Smooth muscle cell (in vitro differentiated cells): ENCODE measurements around the gene NTN4. TPM values are rescaled to one million over a fixed set of nuclear protein-coding genes. Genes with fewer than 3 reads are reported as not detected.
A peak's percentile ranks its signal among the peaks of the same experiment; 100 is the strongest.

Source experiments
- DNase-seq: peaks from one replicate; lab custom pipeline; 2025; ENCODE audit not compliant: unreplicated experiment; lab: John Stamatoyannopoulos, UW
- H2AFZ ChIP-seq: fragments of 200-600 bp; sonication (generic); 2 replicates; pipeline ENCODE4 v1.6.0; 2016; ENCODE audit warnings: antibody characterized with exemption, low read depth, mild to moderate bottlenecking
- H3F3A ChIP-seq: fragments of 200-600 bp; sonication (generic); 2 replicates; pipeline ENCODE4 v1.6.0; 2017; ENCODE audit warnings: antibody characterized with exemption, low read depth
- H3K27ac ChIP-seq: fragments of 200-600 bp; sonication (generic); 2 replicates; pipeline ENCODE4 v1.5.1; 2016; ENCODE audit warnings: low read depth, mild to moderate bottlenecking
- H3K27me3 ChIP-seq: fragments of 200-600 bp; sonication (generic); 2 replicates; pipeline ENCODE4 v1.6.1; 2016; ENCODE audit warnings: low read depth, mild to moderate bottlenecking
- H3K36me3 ChIP-seq: fragments of 200-600 bp; sonication (generic); 2 replicates; pipeline ENCODE4 v1.5.1; 2016; ENCODE audit warnings: low read depth
- H3K4me1 ChIP-seq: fragments of 200-600 bp; sonication (generic); 2 replicates; pipeline ENCODE4 v1.5.1; 2016; ENCODE audit warnings: low read depth
- H3K4me2 ChIP-seq: fragments of 200-600 bp; sonication (generic); 2 replicates; pipeline ENCODE4 v1.6.0; 2016; ENCODE audit warnings: mild to moderate bottlenecking
- H3K4me3 ChIP-seq: fragments of 200-600 bp; sonication (generic); 2 replicates; pipeline ENCODE4 v1.5.1; 2016; ENCODE audit warnings: mild to moderate bottlenecking
- H3K79me2 ChIP-seq: fragments of 200-600 bp; sonication (generic); 2 replicates; pipeline ENCODE4 v1.6.0; 2016; ENCODE audit warnings: low read depth, mild to moderate bottlenecking
- H3K9ac ChIP-seq: fragments of 200-600 bp; sonication (generic); 2 replicates; pipeline ENCODE4 v1.6.0; 2016; ENCODE audit warnings: low read depth
- H3K9me3 ChIP-seq: fragments of 200-600 bp; sonication (generic); replicated peaks from 2 replicates; pipeline ENCODE4 v1.5.1; 2016; ENCODE audit warnings: low read depth
- H4K20me1 ChIP-seq: fragments of 200-600 bp; sonication (generic); 2 replicates; pipeline ENCODE4 v1.6.0; 2016; ENCODE audit warnings: low read depth
- WGBS: methylation state at CpG from one replicate; pipeline ENCODE4 v1.1.7; 2016; ENCODE audit warnings: low lambda C conversion rate; 5-methylcytosine and 5-hydroxymethylcytosine counted together
- polyA plus RNA-seq: library from polyadenylated mRNA; unstranded; fragments of >200 nt; fragmentation: Nextera tagmentation; extraction: Ambion mirVana; gene quantifications from 2 replicates; pipeline ENCODE4 v1.2.1, GENCODE V29; 2016
- total RNA-seq: library from RNA; depleted of rRNA; stranded (reverse); fragments of >200 nt; gene quantifications from 2 replicates; pipeline ENCODE4 v1.2.3, GENCODE V29; 2014
- TF ChIP-seq, protein P1 (sequence below): fragments of 200-600 bp; sonication (generic); IDR thresholded peaks from 2 replicates; pipeline ENCODE4 v1.5.1; 2017; ENCODE audit warnings: borderline replicate concordance, mild to moderate bottlenecking, antibody characterized with exemption; ENCODE audit not compliant: insufficient read depth, poor library complexity, severe bottlenecking

NTN4 gene
- total and polyA plus RNA-seq, 2 experiments from 2014 or later: 0.94 TPM; not detected in 1

GRCh38 chr12:95646781-95647190, 143.8 kb downstream of the NTN4 start:
- 45% methylated on average over 5 of the region's 5 CpGs for WGBS
- H2AFZ ChIP-seq: no peak overlapping the region
- no peaks in the 10 kb centered on the region for H3K79me2 ChIP-seq
- no peaks in the 10 kb centered on the region for H3F3A ChIP-seq
- no peak overlapping the region for H3K9ac ChIP-seq
- H3K27me3 ChIP-seq: peaks cover 4% of the 10 kb centered on the region
- no peaks in the 10 kb centered on the region for H4K20me1 ChIP-seq
- no peaks in the 10 kb centered on the region for H3K4me1 ChIP-seq
- no peaks in the 10 kb centered on the region for H3K9me3 ChIP-seq
- no peak overlapping the region for H3K4me3 ChIP-seq
- H3K27ac ChIP-seq: no peak overlapping the region
- no peaks in the 10 kb centered on the region for H3K36me3 ChIP-seq
- peak overlapping the region; percentile 15 for H3K4me2 ChIP-seq
- TF ChIP-seq, protein P1, sequence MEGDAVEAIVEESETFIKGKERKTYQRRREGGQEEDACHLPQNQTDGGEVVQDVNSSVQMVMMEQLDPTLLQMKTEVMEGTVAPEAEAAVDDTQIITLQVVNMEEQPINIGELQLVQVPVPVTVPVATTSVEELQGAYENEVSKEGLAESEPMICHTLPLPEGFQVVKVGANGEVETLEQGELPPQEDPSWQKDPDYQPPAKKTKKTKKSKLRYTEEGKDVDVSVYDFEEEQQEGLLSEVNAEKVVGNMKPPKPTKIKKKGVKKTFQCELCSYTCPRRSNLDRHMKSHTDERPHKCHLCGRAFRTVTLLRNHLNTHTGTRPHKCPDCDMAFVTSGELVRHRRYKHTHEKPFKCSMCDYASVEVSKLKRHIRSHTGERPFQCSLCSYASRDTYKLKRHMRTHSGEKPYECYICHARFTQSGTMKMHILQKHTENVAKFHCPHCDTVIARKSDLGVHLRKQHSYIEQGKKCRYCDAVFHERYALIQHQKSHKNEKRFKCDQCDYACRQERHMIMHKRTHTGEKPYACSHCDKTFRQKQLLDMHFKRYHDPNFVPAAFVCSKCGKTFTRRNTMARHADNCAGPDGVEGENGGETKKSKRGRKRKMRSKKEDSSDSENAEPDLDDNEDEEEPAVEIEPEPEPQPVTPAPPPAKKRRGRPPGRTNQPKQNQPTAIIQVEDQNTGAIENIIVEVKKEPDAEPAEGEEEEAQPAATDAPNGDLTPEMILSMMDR: no peak
- DNase-seq: no peak

DNA sequence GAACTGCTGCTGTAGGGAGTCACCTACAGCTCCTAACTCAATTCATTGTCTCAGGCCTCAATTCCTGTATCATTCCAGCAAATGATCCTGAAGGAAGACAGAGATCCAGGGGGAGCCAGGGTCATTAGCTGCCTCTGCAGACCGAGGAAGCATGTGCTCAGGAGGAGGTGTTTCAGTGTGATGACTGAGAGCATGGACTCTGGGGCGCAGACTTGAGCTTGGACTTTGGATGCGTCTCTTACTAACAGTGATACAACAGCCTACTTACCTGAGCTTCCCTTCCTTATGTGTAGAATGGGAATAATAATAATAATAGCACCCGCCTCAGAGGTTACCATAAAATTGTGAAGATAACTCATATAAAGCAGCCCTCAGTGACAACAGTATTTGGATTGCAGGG, 147.3 kb downstream of the NTN4 start:
- Histone ChIP-seq H3K27ac (no peak overlapping the region), H3K79me2 (no peaks in the 10 kb centered on the region)
- WGBS: 96% methylated on average over 4 of the region's 4 CpGs

GRCh38 chr12:95642583-95642982, 148.0 kb downstream of the NTN4 start:
- H4K20me1 ChIP-seq: no peaks in the 10 kb centered on the region
- TF ChIP-seq, protein P1: no peak
- H3K79me2 ChIP-seq: no peaks in the 10 kb centered on the region
- H3F3A ChIP-seq: no peaks in the 10 kb centered on the region
- WGBS: 83% methylated on average over 6 of the region's 6 CpGs
- H3K27ac ChIP-seq: no peak overlapping the region
- H3K27me3 ChIP-seq: peaks cover 4% of the 10 kb centered on the region
- no peak for DNase-seq
- no peak overlapping the region for H3K4me2 ChIP-seq
- no peaks in the 10 kb centered on the region for H3K4me1 ChIP-seq
- H3K36me3 ChIP-seq: no peaks in the 10 kb centered on the region
- H2AFZ ChIP-seq: no peak overlapping the region
- H3K9me3 ChIP-seq: no peaks in the 10 kb centered on the region
- no peak overlapping the region for H3K4me3 ChIP-seq
- no peak overlapping the region for H3K9ac ChIP-seq

More for the DNA sequence above, 147.3 kb downstream of the NTN4 start:
- no peaks in the 10 kb centered on the region for H3K36me3 ChIP-seq
- no peak overlapping the region for H3K4me2 ChIP-seq
- no peak overlapping the region for H3K4me3 ChIP-seq
- H3F3A ChIP-seq: no peaks in the 10 kb centered on the region
- H3K4me1 ChIP-seq: no peaks in the 10 kb centered on the region
- H4K20me1 ChIP-seq: no peaks in the 10 kb centered on the region
- TF ChIP-seq, protein P1: no peak
- no peaks in the 10 kb centered on the region for H3K9me3 ChIP-seq
- H2AFZ ChIP-seq: no peak overlapping the region
- H3K9ac ChIP-seq: no peak overlapping the region
- DNase-seq: no peak
- H3K27me3 ChIP-seq: peaks cover 4% of the 10 kb centered on the region

DNA sequence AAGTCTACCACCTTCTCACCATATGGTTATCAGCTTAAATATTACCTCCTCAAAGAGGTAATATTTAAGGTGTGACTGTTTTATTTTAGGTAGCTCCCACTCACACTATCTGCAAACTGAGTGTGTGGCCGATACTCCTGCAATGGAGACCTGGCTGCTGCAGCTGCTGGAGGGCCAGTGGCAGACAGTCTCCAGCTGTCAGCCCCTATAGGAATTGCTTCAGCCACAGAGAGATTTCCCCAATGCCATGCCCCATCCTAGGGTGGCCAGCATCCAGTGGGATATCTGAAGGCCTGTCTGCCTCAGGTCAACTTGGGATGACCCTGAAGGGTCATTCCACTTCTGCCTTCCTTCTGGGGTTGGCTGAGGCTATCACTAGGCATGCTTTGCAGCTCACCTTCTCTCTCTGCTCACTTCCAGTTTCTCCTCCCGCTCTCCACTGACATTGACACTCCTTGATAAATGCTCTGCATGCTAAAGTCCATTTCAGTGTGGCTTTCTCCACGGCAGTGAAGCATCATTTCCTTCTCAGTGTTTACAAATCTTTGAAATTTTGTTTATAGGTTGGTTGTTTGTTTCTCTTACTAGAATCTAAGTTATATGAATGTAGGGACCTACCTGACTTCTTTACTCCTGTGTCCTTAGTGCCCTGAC, 149.1 kb downstream of the NTN4 start:
- no peaks in the 10 kb centered on the region for H3K36me3 ChIP-seq

More for the DNA sequence above, 149.1 kb downstream of the NTN4 start:
- H3K4me3 ChIP-seq: no peak overlapping the region
- H3K27ac ChIP-seq: no peak overlapping the region
- H3K27me3 ChIP-seq: peaks cover 4% of the 10 kb centered on the region
- WGBS: 67% methylated on average over 3 of the region's 3 CpGs
- no peak for DNase-seq
- H3K79me2 ChIP-seq: no peaks in the 10 kb centered on the region
- H3K9ac ChIP-seq: no peak overlapping the region
- no peaks in the 10 kb centered on the region for H4K20me1 ChIP-seq
- no peaks in the 10 kb centered on the region for H3K4me1 ChIP-seq
- no peak overlapping the region for H2AFZ ChIP-seq
- H3K9me3 ChIP-seq: no peaks in the 10 kb centered on the region
- no peak overlapping the region for H3K4me2 ChIP-seq
- no peaks in the 10 kb centered on the region for H3F3A ChIP-seq
- TF ChIP-seq, protein P1: no peak
